T1000 (cell line): Measurements from ENCODE around the gene S100A2.
"Not testable (repeated sequence)": the region's sequence is repeated elsewhere in the genome, so short reads cannot be mapped to it uniquely, and the experiment has no call there.

Experiments
- DNase-seq: peaks from one replicate; lab custom pipeline; 2025; ENCODE audit warnings: mixed read lengths; lab: John Stamatoyannopoulos, UW

S100A2 gene

DNA sequence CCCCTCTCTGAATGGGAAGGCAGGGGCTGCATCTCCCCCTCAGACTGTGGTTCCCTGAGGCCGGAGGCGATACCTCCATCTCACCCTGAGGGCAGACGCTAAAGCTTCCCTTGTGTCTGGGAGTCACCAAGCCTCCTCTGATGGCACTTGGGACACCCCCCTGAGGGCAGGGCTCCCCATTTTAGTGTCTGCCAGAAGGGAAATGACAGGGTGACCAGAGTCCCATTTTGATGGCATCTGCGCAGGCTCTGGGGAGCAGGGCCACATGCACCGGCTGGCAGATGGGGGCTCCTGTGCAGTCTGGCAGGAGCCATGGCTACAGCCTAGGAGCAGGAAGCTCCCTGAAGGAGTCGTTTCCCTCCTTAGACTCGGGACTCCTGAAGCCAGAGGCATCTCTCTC, 1.7 kb downstream of the S100A2 start:
- DNase-seq = no peak

DNA sequence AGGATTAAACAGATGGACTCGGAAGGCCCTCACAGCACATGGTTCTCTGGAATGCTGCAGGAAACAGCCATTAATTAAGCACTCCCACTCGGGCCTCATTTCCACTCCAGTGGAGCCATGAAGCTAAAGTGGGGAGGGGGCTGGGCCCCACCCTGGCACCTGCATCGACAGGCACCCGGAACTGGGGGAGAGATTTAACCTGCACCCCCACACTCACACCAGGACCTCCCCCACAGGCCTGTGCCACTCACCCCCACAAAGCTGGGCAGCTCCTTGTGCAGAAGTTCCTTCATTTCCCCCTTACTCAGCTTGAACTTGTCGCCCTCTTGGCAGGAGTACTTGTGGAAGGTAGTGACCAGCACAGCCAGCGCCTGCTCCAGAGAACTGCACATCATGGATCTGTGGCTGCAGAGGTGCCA, 2.2 kb downstream of the S100A2 start:
- DNase-seq = no peak

DNA sequence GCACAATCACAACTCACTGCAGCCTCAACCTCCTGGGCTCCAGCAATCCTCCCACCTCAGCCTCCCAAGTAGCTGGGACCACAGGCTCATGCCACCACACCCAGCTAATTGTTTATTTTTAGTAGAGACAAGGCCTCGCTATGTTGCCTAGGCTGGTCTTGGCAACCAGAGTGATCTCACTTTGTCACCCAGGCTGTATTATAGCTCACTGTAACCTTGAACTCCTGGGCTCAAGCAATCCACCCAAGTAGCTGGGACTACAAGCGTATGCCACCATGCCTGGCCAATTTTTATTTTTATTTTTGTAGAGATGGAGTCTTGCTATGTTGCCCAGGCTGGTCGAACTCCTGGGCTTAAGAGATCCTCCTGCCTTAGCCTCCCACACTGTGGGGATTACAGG, 3.6 kb downstream of the S100A2 start:
- not testable (repeated sequence) for DNase-seq

DNA sequence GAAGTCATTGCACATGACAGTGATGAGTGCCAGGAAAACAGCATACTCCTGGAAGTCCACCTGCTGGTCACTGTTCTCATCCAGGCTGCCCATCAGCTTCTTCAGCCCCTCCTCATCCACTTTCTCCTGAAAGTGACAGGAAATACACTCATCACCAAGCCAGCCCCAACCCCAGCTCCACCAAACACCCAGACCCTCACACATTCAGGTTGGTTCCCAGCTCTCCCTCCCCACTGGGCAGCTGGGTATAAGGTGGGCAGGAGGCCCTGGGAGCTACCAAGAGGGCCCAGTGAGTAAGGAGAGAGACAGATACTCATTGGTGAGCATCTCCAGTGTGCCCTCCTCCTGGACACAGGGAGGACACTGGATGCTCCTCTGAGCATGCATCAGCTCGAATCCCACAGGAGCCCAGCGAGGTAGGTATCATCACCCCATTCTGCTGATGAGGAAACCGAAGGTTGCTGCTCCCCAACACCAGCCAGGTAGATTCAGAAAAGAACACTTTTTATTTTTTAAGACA, 4.1 kb downstream of the S100A2 start:
- no peak for DNase-seq

DNA sequence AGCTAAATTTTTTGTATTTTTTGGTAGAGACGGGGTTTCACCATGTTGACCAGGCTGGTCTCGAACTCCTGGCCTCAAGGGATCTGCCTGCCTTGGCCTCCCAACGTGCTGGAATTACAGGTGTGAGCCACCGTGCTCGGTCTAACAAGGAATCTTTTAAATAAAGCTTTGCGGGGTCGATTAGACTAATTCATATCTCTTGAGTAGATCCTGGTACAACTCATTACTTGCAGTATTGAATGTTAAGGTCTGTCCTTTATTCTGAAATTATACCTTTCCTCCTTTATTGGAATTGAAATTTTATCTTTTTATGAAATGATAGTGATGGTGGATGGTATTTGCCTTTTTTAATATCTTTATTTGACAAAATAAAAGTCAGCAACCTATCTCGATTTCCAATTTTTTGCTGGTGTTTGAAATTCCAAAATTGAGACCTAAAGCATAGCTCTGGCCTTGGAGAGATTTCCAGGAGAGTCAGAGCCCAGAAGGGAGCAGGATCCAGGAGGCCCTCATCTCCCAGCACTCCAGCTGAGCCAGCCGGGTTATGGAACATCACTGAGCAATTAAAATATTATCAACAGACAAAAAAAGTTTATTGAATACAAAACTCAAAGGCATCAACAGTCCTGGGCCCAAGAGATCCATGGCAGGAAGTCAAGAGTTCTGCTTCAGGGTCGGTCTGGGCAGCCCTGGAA, 4.7 kb downstream of the S100A2 start:
- no peak for DNase-seq

DNA sequence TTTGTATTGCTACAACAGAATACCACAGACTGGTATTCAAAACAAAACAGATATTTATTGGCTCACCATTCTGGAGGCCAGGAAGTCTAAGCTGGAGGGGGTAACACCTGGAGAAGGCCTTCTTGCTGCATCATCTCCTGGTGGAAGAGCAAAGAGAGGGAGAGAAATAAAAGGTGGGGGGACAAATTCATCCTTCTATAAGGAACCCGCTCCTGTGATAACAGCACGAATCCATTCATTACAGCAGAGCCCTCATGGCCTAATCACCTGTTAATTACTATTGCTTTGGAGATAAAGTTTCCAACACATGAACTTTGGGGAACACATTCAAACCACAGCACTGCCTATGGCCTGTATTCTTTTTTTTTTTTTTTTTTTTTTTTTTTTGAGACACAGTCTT, 5.4 kb downstream of the S100A2 start:
- no peak for DNase-seq

DNA sequence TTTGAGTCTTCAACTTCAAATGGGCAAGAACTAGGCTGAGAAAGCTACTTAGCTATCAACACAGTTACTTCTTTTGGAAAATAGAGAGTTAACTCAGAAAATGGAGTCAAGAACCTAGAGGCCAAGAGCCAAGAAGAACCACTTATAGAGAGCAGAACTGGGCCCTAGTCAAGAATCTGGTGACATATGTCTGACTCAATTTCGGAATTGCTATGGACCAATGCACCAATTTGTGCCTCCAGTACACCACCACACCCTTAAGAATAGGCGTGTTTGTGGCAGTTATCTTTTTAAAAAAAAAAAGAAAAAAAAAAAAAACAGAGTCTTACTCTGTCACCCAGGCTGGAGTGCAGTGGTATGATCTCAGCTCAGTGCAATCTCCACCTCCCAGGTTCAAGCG, 7.8 kb downstream of the S100A2 start:
- no peak for DNase-seq

DNA sequence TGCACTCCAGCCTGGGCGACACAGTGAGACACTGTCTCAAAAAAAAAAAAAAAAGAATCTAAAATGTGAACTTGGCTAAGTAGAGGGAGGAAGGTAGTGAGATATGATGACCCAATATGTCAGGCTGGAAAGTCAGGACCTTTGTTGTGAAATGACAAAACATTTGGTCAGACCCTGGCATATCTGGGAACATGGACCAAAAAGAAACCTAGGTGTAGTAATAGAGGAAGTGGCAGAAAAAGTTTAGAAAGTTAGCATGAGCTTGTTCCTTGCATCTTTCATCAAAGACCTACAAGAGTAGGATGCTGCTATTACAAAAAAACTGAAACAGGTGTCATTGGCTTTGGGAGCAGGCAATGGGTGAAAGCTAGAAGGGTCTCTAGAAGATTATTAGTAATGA, 9.3 kb downstream of the S100A2 start:
- no peak for DNase-seq

DNA sequence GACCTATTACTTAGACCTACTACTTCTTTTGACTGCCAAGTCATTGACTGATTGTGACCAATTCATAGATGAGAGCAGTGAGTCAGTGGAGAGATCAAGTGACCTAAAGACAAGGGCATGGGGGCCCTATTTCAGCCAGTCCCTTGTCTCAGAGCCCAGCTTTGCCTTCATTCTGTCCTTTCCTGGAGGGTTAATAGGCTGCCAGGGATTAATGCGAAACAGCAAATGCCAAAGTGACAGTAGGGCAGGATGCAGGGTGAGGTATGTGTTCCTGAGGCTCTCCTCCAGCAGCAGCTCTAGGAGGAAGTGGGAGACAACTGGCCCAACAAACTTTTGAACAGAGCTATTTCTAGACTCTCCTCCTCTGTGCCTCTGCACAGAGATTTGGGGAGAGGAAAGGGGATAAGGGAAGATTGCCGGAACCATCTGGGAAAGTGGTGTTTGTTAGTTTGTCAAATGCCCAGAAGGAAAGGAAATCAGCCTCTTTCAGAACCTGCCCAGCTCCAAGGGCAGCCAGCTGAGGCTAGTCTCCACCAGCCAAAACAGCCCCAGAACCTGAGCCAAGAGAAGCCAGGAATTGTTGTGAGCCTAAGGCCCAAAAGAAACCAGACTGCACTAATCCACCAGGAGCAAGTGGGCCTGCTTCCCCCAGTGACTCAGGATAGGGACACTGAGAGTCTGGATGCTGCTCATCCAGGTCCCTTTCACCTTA, 11.7 kb downstream of the S100A2 start:
- no peak for DNase-seq

DNA sequence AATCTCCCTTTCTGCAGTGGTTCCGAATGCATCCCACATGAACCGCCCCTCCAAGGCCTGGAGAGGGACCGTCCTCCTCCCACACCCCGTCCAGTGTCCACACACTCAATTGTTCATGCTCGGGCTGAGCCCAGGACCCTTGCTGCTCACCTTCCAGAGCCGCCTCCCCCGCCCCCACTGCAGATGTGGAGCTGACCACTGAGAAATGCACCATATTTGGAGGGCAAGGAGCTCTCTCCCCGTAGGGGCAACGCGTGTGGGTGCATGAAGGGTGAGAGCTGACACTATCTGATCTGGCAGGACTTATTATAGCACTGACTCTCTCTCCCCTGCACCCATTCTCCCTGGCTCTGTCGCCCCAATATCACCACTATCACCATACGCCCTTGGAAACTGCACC, 12.5 kb downstream of the S100A2 start:
- no peak for DNase-seq

DNA sequence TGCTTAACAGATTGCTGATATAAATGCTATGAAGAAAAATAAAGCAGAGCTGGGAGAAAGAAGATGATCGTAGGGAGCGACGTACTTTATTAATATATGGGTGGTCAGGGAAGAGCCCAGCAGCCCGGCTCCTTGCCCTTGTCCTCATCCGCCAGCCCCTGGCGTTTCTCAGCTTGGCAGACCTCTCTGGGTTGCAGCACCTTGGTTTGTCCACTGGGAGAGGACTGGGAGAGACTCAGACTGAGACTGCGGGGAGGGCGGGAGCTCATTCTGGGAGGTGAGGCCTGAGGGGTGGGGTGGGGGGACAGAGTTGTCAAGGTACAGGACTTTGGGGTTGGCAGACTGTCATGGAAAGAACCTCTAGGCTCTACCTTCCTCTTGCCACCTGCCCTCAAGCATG, 13.3 kb downstream of the S100A2 start:
- DNase-seq = no peak

DNA sequence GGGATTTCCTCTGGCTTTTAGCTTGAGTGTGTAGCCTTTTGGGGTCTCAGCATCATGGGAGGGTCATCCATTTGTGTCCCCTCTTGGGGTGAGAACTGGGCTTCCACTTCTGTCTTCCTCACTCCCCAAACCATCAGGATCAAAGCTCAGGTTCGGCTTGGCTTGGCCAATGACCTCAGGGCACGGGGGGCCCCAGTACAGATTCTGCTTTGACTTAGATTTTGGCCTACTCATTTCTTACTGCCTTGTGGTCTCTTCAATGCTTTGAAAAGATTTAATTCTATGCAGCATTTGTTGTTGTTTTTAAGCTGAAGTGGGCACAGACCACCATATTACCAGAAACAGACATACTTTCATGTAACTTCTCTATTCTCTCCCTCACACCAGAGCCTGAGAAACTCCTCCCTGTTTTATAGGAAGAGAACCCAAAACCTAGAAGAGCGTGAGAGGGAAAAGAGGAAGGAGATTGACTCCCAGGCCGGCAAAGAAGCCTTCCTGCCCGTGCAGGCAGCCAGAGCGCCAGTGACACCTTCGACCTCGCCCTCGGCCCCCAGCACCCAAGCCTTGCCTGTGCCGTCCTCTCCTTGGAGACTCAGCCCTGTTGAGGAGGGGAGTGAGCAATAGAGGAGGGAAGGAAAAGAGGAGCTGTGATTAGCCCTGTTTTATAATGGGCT, 14.7 kb downstream of the S100A2 start:
- DNase-seq = no peak

DNA sequence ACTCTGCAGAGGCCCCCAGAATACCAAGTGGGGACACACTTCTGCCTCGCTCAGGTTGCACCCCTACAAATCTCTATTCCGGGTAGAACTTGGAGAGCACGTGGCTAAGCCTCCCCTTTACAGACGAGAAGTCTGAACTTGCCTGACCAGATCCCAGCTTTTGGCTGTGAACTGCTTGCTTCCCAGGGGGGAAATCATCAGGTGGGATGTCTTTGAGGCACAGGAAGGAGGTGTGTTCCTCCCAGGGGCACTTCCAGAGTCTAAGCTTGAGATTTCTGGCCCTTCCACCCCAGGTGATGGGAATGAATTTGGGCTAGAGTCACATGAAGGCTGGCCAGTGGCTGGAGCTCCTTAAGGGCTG, 15.3 kb downstream of the S100A2 start:
- DNase-seq = no peak

DNA sequence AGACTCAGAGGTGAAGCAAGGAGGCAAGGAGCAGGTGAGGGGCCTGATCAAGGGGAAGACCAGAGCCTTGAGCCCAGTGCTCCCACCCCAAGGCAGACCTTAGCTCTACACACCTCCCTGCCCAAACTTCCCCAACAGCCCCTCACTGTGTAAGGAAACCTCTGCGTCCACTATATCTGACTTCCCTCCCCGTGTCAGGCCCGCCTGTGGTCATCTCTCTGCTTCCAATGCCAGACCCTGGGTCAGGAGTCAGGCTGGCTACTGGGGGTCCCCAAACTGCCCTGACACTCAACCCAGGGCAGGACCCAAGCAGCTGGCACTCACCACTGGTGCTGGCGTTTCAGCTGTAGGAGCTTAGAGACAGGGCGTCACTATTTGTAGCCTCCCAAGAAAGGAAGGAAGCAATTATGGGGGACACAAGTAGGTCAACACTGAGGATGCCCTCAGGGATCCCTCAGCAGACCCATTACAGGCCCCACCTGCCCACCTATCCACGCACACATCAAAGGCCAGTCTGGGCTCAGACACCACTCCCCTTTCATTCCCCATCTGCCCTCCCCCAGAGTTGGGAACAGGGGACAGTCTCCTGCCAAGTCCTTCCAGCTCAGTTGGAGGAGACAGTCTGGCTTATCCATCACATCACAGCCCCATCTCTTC, 15.8 kb downstream of the S100A2 start:
- DNase-seq = no peak

DNA sequence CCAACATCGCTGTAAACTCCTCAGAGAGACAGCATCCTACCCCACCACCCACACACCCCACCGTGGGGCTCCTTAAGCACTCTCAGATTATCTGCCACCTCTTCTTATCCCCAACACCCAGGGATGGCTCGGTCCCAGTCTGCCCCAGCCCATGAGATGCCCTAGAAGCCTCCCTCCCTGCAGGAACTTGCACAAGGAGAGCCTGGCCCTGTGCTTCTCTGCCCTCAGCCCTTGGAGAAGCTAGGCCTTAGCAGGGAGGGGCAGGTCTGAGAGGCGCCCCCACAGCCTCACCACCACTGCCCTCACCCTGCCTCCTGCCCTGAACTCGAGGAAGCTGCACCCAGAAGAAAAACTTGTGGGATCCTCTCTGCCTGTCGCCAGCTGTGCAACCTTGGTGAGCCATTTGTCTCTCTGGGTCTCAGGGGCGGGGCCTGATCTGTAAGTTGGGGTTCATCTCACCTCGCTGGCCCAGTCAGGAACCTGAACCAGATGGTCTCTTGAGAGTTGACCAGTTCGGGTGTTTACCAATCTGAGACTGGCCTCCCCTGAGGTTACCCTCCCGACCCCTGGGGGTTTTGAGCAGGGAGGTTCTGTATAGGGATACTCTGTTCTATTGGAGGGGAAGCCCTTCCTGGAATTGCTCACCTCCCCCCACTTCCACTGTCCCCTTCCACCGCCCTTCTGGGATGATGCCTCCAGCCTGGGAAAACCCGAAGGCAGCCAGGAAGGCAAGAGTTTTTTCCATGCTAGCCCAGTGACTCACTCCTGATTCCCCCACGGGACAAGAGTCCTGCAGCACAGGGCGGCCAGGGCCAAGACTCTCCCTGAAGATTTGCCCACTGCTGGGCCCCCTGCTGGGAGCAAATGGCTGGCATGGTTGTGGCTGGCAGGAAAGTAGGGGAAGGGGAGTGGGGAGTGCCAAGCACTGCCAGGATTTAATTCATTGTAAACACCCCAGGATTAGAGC, 16.6 kb downstream of the S100A2 start, which contains the start of gene S100A3:
Gene S100A3 (minus strand): TSS at position 537 of the 967 bp plus-strand sequence. CDS start 773 bp downstream, outside the sequence.
- peak; percentile 82 for DNase-seq

DNA sequence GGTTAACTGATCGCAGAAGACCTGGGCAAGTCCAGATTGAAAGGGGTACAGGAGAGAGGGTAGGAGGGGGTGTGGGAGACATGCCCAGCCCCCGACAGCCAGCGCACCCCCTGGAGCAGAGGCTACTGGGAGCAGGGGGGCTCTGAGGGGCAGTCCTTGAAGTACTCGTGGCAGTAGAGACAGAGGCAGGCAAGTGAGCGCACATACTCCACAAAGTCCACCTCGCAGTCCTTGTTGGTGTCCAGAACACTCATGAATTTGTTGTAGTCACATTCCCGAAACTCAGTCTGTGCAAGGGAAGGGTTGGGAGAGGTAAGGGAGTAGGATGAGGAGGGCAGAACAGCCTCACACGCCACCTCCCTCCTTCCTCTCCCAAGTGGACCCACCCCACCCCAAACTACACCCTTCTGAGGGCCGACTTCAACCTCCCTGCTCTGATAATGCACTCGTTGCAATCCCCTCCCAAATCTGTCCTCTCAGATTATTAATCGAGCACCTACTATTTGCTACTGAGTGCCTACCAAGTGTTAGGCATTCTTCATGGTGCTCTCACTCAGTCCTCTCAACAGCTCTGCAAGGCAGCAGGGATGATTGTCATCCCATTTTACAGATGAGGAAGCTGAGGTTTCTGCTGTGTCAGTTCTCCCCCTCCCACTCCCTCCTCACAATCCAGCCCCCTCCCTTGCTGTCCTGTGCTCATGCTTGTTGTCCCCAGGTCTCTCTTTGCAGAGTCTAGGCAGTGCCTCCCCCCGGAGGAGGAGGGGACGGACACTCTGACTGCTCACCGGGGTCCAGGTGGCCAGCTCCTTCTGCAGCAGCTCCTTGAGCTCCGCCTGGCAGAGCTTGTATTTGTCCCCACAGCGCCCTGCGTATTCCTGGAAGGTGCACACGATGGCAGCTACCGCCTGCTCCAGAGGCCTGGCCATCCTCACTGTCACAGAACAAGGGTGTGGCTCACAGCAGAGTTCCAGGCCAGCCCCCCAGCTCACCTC, 17.8 kb downstream of the S100A2 start:
- no peak for DNase-seq

DNA sequence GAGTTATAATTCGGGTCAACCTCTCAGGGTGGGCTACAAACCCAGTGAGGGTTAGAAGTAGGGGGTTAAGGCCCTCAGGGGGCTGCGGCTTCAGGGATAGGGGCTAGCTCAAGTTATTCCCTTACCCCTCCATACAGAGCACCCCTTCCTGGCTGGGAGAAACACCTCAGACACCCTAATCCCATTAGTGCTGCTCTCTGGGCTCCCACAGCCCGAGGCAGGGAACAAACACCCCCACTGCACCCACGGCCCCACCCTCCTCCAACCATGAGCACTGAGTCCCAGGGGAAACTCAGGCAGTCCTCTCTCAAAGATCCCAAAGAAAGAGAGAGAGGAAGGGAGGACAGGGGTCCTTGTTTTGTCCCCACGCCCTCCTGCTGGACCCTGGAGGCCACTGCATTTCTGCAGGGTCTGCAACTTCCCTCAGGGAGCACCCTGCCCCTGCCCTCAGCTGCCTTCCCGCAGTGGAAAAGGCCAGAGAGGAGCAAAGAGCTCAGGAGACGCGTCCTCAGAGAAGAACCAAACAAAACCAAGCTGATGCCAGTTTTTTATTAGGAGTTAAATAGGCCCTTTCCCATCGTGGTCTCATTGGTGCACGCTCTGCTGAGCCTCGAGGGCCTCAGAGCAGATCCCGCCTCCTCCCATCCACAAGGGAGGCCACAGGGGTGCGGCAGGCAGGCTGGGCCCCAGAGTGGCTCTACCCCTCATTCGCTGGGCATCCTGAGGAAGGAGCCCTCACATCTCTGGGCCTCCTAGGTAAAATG, 18.7 kb downstream of the S100A2 start:
- no peak for DNase-seq

DNA sequence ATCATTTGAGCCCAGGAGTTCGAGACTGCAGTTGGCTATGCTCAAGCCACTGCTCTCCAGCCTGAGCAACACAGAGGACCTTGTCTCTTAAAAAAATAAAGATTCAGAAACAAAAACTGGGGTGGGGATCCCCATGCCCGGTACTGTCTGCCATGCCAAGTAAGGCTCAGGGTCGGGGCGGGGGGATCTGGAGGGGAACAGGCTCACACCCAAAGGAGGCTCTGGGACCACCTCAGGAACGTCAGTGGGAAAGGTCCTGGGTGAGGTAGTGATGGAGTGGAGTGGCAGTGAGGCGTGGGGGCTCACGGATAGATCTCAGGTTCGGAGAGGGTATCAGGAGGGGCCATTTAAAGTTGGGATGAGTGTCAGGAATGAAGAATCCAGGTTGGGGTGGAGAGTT, 19.3 kb downstream of the S100A2 start:
- DNase-seq = no peak
